ENCODE data around the gene SURF1.

The SURF1 gene

GRCh38 chr9:133360400-133361393, 4.4 kb upstream of the SURF1 start:
- DNase-seq, result no peak

GRCh38 chr9:133359399-133360175, 3.3 kb upstream of the SURF1 start:
- DNase-seq, result peak in 1 of 2 experiments; percentile 37

GRCh38 chr9:133357656-133358055, 1.4 kb upstream of the SURF1 start:
- DNase-seq, result no peak

- DNase-seq, result no peak
Observed at GRCh38 chr9:133355881-133356357, 368 bp downstream of the SURF1 start.

GRCh38 chr9:133354766-133355165, 1.5 kb downstream of the SURF1 start:
- no peak for DNase-seq

GRCh38 chr9:133353548-133353947, 2.7 kb downstream of the SURF1 start:
- no peak for DNase-seq

- DNase-seq, result no peak
Observed at GRCh38 chr9:133352635-133353340, 3.5 kb downstream of the SURF1 start.

- no peak for DNase-seq
Observed at GRCh38 chr9:133351908-133352634, 4.2 kb downstream of the SURF1 start.

- no peak for DNase-seq
Observed at GRCh38 chr9:133351526-133351907, 4.8 kb downstream of the SURF1 start.

- DNase-seq, result no peak
Observed at GRCh38 chr9:133349965-133350616, 6.2 kb downstream of the SURF1 start.

- no peak for DNase-seq
Observed at GRCh38 chr9:133348718-133349573, 7.3 kb downstream of the SURF1 start.

- peak; percentile 86 to 91 for DNase-seq
Observed at GRCh38 chr9:133347985-133348717, 8.1 kb downstream of the SURF1 start, which contains the start of the genes MED22 and RPL7A. MED22 (minus strand) TSS chr9:133348131; CDS start chr9:133346662, 1,469 bp downstream. RPL7A (plus strand) TSS chr9:133348218; CDS start chr9:133348244, 26 bp downstream.

GRCh38 chr9:133347515-133347984, 8.7 kb downstream of the SURF1 start:
- no peak for DNase-seq

GRCh38 chr9:133346021-133346785, 10.1 kb downstream of the SURF1 start:
- DNase-seq, result no peak

GRCh38 chr9:133345596-133345995, 10.7 kb downstream of the SURF1 start:
- no peak for DNase-seq

- no peak for DNase-seq
Observed at GRCh38 chr9:133344979-133345378, 11.3 kb downstream of the SURF1 start.

GRCh38 chr9:133344071-133344470, 12.2 kb downstream of the SURF1 start:
- no peak for DNase-seq

GRCh38 chr9:133342570-133342969, 13.7 kb downstream of the SURF1 start:
- DNase-seq, result no peak

- no peak for DNase-seq
Observed at GRCh38 chr9:133342069-133342406, 14.2 kb downstream of the SURF1 start.

All from NCI-H1930 (cell line).